Spleen (tissue), 7 donors: ENCODE data around the gene KDM4D.

Source experiments
- CTCF ChIP-seq, 11 experiments: fragments of 200-600 bp in 7 of 11; fragments of 450-650 bp in 4 of 11; sonication (generic) in 4 of 11; IDR thresholded peaks in 8 of 11; conservative IDR thresholded peaks in 3 of 11; 1 replicate in 7 of 11; 2 replicates in 4 of 11; pipeline versions ENCODE4 v1.4.0 to v1.8.0; 2016 to 2021; ENCODE audit warnings: antibody characterized with exemption in 11 of 11, inconsistent platforms in 4 of 11, mild to moderate bottlenecking in 1 of 11
- POLR2A ChIP-seq, 3 donors: fragments of 450-650 bp; IDR thresholded peaks; one replicate each; pipeline ENCODE4 v1.5.1; 2017; ENCODE audit warnings: antibody characterized with exemption in 3 of 3, mild to moderate bottlenecking in 1 of 3
- donor health status: DM: no; HTN: no; CAD: no; lungs with moderate emphysema.
- donor health status: DM: no; HTN: no; CAD: no.
- donor health status: DM: no; HTN: no; CAD: no.

GRCh38 chr11:95016139-95016538, 42.6 kb downstream of the KDM4D start:
- TF ChIP-seq CTCF (IDR thresholded peaks at IDR 0.05 in 8 of 11, conservative IDR thresholded peaks at IDR 0.05 in 3 of 11) (no peak), POLR2A (IDR thresholded peaks at IDR 0.05) (no peak)
